Suprapubic skin (tissue), 4 donors: ENCODE measurements around the gene SLAMF7. TPM values are rescaled to one million over a fixed set of nuclear protein-coding genes. Genes with fewer than 3 reads are reported as not detected.
A peak's percentile ranks its signal among the peaks of the same experiment; 100 is the strongest.

ENCODE experiments used
- DNase-seq, 2 donors: peaks; one replicate each; pipeline ENCODE4 v3.0.0-alpha.2; 2019; ENCODE audit warnings: low spot score in 2 of 2
- H3K27ac ChIP-seq: fragments of 200-600 bp; sonication (generic); one replicate; pipeline ENCODE4 v1.5.1; 2019
- H3K27me3 ChIP-seq: fragments of 200-600 bp; sonication (generic); one replicate; pipeline ENCODE4 v1.5.1; 2019
- H3K36me3 ChIP-seq: fragments of 200-600 bp; sonication (generic); one replicate; pipeline ENCODE4 v1.5.1; 2019
- H3K4me1 ChIP-seq: fragments of 200-600 bp; sonication (generic); one replicate; pipeline ENCODE4 v1.5.1; 2019
- H3K4me3 ChIP-seq: fragments of 200-600 bp; sonication (generic); one replicate; pipeline ENCODE4 v1.5.1; 2019; ENCODE audit warnings: mild to moderate bottlenecking
- H3K9me3 ChIP-seq: fragments of 200-600 bp; sonication (generic); one replicate; pipeline ENCODE4 v1.5.1; 2019
- EP300 ChIP-seq: sonication (generic); formaldehyde crosslinking; IDR thresholded peaks from one replicate; pipeline ENCODE4 v1.6.1; 2017; ENCODE audit warnings: antibody characterized with exemption
- POLR2A ChIP-seq, 2 donors: fragments of 450-650 bp; IDR thresholded peaks; one replicate each; pipeline ENCODE4 v1.6.1; 2017; ENCODE audit warnings: antibody characterized with exemption in 2 of 2, mild to moderate bottlenecking in 2 of 2, moderate library complexity in 2 of 2
- POLR2AphosphoS5 ChIP-seq, 3 donors: sonication (generic); formaldehyde crosslinking; IDR thresholded peaks; one replicate each; pipeline ENCODE4 v1.6.1; 2017; ENCODE audit warnings: antibody characterized with exemption in 3 of 3
- WGBS: methylation state at CpG from one replicate; pipeline ENCODE4 v1.1.5; 2018; 5-methylcytosine and 5-hydroxymethylcytosine counted together
- total RNA-seq, 4 donors: library from RNA; depleted of rRNA; stranded (reverse); fragments of >200 nt; gene quantifications; one replicate each; pipeline ENCODE4 v1.1.0, GENCODE V29; 2016
- TF ChIP-seq, protein P1 (sequence below), 2 donors: fragments of 200-600 bp in 1 of 2; fragments of 450-650 bp in 1 of 2; sonication (generic) in 1 of 2; IDR thresholded peaks; one replicate each; pipeline ENCODE4 v1.5.1; 2016 to 2019; ENCODE audit warnings: antibody characterized with exemption in 2 of 2, mild to moderate bottlenecking in 1 of 2, moderate library complexity in 1 of 2

Gene SLAMF7
- total RNA-seq, 4 donors from 2014 or later, result 1.1 to 3.4 (median 1.9) TPM

DNA sequence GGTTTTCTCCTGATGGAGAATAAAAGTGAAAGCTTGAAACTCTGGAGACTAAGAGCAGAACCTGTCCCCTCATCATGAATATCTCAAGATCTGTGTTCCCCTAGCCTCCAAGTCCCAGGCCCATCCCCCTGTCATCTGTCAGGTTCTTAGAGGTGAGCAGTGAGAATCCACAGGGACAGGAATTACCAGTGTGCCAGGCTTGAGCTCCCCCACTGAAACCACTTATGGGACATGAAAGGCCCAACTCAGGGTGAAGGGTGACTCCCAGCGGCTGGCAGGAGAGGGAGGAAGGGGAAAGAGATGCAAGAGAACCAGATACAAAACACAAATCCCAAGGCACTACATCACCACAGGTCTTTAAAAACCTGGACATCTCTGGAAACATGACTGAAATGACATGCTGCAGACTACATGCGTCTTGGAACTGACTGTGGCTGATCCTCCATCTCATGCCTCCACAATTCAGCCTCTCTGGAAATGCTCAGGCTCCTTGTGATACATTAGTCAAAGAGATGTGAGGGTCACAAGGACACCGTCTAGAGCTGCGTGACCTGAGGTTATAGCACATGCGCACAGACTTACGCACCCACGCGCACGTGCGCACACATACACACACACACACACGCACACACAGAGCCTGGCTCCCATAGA lies 50.1 kb downstream of the SLAMF7 start:
- WGBS, result 95% methylated on average over 11 of the region's 11 CpGs
- no peak for TF ChIP-seq POLR2AphosphoS5 (IDR thresholded peaks at IDR 0.05)
- TF ChIP-seq, protein P1, sequence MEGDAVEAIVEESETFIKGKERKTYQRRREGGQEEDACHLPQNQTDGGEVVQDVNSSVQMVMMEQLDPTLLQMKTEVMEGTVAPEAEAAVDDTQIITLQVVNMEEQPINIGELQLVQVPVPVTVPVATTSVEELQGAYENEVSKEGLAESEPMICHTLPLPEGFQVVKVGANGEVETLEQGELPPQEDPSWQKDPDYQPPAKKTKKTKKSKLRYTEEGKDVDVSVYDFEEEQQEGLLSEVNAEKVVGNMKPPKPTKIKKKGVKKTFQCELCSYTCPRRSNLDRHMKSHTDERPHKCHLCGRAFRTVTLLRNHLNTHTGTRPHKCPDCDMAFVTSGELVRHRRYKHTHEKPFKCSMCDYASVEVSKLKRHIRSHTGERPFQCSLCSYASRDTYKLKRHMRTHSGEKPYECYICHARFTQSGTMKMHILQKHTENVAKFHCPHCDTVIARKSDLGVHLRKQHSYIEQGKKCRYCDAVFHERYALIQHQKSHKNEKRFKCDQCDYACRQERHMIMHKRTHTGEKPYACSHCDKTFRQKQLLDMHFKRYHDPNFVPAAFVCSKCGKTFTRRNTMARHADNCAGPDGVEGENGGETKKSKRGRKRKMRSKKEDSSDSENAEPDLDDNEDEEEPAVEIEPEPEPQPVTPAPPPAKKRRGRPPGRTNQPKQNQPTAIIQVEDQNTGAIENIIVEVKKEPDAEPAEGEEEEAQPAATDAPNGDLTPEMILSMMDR (IDR thresholded peaks at IDR 0.05), result no peak
- TF ChIP-seq POLR2A (IDR thresholded peaks at IDR 0.05), result no peak
- TF ChIP-seq EP300, result no peak
- H3K4me3 ChIP-seq, result no peak overlapping the region

DNA sequence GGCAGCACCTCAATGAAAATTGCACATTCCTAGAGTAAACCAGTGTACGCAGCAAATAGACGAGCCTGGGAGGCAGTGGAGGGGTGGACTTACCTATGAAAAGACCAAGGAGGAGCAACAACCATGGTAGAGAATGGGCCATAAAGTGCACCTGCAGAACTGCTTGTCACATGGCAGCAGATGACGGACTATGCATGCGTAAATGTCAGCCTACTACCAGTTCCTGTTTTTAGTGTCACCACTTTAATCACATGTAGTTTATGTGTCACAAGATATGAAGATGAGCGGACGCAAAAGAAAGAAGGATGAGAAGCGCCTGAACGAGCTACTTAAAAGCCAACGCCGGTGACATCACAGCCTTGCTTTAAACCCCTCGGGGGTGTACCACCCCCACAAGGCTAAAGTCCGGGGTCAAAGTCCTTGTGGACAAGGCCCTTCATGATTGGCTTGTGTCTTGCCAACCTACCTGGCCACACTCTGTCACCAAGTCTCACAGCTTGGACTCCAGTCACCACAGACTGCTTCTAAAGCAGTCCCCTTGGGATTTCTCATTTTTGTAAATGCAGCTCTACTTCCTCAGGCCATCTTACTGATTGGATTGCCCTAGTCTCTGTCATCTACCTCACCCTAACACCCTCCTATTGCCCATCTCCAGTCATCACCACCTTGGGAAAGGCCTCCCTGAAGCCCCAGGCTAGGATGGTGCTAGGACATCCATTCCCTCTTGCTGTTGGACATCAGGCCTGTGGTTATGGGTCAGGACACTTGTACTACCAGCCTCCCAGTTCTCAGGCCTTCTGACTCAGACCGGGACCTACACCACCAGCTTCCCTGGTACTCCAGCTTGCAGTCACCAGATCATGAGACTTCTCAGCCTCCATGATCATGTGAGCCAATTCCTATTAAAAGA lies 50.9 kb downstream of the SLAMF7 start:
- Histone ChIP-seq H3K9me3 (no peaks in the 10 kb centered on the region), H3K4me3 (no peak overlapping the region), H3K27ac (no peak overlapping the region), H3K4me1 (no peaks in the 10 kb centered on the region), H3K36me3 (no peaks in the 10 kb centered on the region), H3K27me3 (no peaks in the 10 kb centered on the region)
- no peak for DNase-seq
- TF ChIP-seq EP300 (no peak), POLR2A (IDR thresholded peaks at IDR 0.05) (no peak), POLR2AphosphoS5 (IDR thresholded peaks at IDR 0.05) (no peak)
- TF ChIP-seq, protein P1 (IDR thresholded peaks at IDR 0.05), result no peak
- 89% methylated on average over 13 of the region's 13 CpGs for WGBS

More for the DNA sequence above, 50.1 kb downstream of the SLAMF7 start:
- DNase-seq, result no peak
- H3K27ac ChIP-seq, result no peak overlapping the region
- H3K27me3 ChIP-seq, result no peaks in the 10 kb centered on the region
- no peaks in the 10 kb centered on the region for H3K4me1 ChIP-seq
- no peaks in the 10 kb centered on the region for H3K9me3 ChIP-seq
- H3K36me3 ChIP-seq, result no peaks in the 10 kb centered on the region

DNA sequence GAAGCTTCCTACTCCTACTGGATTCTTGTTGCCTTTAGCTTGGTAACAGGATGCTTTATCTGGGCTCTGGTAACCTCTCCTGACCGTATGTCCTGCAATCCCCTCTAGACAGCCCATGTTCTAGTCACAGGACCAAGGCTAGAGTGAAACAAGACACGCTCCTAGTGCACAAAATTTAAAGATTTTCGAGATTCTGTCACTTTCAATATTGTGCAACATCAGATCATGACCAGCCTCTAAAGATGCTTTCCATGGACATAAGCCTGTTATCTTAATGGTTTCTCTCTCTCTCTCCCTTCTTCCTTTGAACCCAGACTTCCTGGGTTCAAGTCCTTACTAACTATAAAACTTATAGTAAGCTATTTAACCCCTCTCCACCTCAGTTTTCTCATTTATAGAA lies 55.3 kb downstream of the SLAMF7 start:
- WGBS, result 48% methylated on average over 3 of the region's 3 CpGs
- Histone ChIP-seq H3K36me3 (no peaks in the 10 kb centered on the region), H3K4me3 (no peak overlapping the region), H3K27ac (no peak overlapping the region), H3K4me1 (no peaks in the 10 kb centered on the region), H3K27me3 (no peaks in the 10 kb centered on the region), H3K9me3 (no peaks in the 10 kb centered on the region)
- DNase-seq, result no peak
- no peak for TF ChIP-seq EP300
- no peak for TF ChIP-seq POLR2A (IDR thresholded peaks at IDR 0.05)
- TF ChIP-seq, protein P1 (IDR thresholded peaks at IDR 0.05), result no peak
- no peak for TF ChIP-seq POLR2AphosphoS5 (IDR thresholded peaks at IDR 0.05)

DNA sequence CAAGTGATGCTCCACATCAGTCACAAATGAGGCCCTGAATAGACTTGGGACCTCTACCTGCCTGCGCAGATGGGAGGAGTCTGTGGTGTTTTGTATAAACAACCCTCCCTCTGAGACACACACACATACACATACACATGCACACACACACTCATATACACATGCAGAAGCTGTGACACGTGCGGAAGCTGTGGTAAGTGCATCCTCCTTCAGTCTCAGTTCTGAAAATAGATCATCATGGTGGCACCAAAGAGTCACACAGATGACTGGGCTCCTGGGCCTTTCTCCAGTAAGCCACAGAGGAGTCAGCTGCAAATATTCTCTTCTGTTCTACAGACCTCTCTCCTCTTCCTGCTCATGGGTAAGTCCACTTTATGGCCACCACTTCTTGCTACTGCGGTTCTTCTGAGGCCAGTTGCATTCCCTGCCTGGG lies 56.9 kb downstream of the SLAMF7 start, which contains the start of gene LY9:
TSS of gene LY9 (plus strand) at position 224 of the 433 bp plus-strand sequence. CDS start at position 238, 14 bp downstream.
- H3K4me3 ChIP-seq, result peak within 1 kb of the TSS; percentile 11
- DNase-seq, result no peak
- no peaks in the 10 kb centered on the region for H3K4me1 ChIP-seq
- no peaks in the 10 kb centered on the region for H3K36me3 ChIP-seq
- no peaks in the 10 kb centered on the region for H3K27me3 ChIP-seq
- no peak for TF ChIP-seq POLR2A (IDR thresholded peaks at IDR 0.05)
- no peak for TF ChIP-seq POLR2AphosphoS5 (IDR thresholded peaks at IDR 0.05)
- TF ChIP-seq EP300, result no peak
- TF ChIP-seq, protein P1 (IDR thresholded peaks at IDR 0.05), result no peak
- WGBS, result 90% methylated on average over 4 of the region's 4 CpGs
- H3K27ac ChIP-seq, result no peak within 1 kb of the TSS
- no peaks in the 10 kb centered on the region for H3K9me3 ChIP-seq

DNA sequence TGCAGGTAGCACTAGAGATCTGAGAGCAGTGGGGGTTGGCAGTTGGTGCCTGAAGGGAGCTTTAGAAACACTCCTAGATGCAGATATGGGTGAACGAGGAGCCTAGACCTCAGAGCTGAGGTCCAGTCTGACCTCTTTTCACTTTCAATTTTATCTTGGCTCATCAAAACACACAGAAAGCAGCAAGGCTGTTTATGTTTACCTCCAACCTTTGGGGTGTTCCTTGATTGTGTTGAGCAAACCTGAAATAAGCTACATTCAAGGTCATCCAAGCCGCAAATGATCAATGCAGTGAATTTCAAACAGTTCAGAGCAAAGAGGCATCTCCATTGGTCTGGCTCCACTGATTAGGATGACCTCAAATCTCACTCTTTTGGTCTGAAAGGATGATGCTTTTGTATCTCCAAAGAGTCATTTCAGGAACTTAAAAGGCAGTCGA lies 58.2 kb downstream of the SLAMF7 start:
- no peak for DNase-seq
- TF ChIP-seq EP300 (no peak), POLR2AphosphoS5 (IDR thresholded peaks at IDR 0.05) (no peak), POLR2A (IDR thresholded peaks at IDR 0.05) (no peak)
- TF ChIP-seq, protein P1 (IDR thresholded peaks at IDR 0.05), result no peak
- 69% methylated on average over 3 of the region's 3 CpGs for WGBS
- H3K36me3 ChIP-seq, result no peaks in the 10 kb centered on the region
- no peak overlapping the region for H3K27ac ChIP-seq
- H3K9me3 ChIP-seq, result no peaks in the 10 kb centered on the region
- no peaks in the 10 kb centered on the region for H3K4me1 ChIP-seq
- H3K27me3 ChIP-seq, result no peaks in the 10 kb centered on the region
- H3K4me3 ChIP-seq, result no peak overlapping the region
